Cardiac septum (tissue), 1 donor: Measurements from ENCODE around the gene SLC34A1. TPM values are rescaled to one million over a fixed set of nuclear protein-coding genes. Genes with fewer than 3 reads are reported as not detected.
A peak's percentile ranks its signal among the peaks of the same experiment; 100 is the strongest.
"Not testable (repeated sequence)": the region's sequence is repeated elsewhere in the genome, so short reads cannot be mapped to it uniquely, and the experiment has no call there.

Experiments
- DNase-seq: peaks from one replicate; pipeline ENCODE4 v3.0.0-alpha.2; 2020; ENCODE audit warnings: low spot score
- intact Hi-C: fragments of 100-400 bp; cut with DNase I; formaldehyde crosslinking; loops from one replicate; pipeline ENCODE4 v1.14.0; 2022
- total RNA-seq: library from RNA; stranded (reverse); fragmentation: NEBNext Ultra II Directional; extraction: Animal tissue kit (Norgen Biotek cat#: 25700); gene quantifications from one replicate; pipeline ENCODE4 v1.2.1, GENCODE V29; 2021
- donor health status: DM: no; HTN: no; CAD: no.

Gene SLC34A1
- total RNA-seq, 1 donor from 2014 or later, result not detected

- DNase-seq, result no peak
- intact Hi-C loops, result loop anchor here (5.0 kb wide), 1 partner anchor 50 kb away; no protein-coding TSS in a partner anchor
These were observed 16.8 kb upstream of the SLC34A1 start for GRCh38 chr5:177367323-177367848.

- no peak for DNase-seq
These were observed 16.0 kb upstream of the SLC34A1 start for GRCh38 chr5:177367981-177368868.

DNA sequence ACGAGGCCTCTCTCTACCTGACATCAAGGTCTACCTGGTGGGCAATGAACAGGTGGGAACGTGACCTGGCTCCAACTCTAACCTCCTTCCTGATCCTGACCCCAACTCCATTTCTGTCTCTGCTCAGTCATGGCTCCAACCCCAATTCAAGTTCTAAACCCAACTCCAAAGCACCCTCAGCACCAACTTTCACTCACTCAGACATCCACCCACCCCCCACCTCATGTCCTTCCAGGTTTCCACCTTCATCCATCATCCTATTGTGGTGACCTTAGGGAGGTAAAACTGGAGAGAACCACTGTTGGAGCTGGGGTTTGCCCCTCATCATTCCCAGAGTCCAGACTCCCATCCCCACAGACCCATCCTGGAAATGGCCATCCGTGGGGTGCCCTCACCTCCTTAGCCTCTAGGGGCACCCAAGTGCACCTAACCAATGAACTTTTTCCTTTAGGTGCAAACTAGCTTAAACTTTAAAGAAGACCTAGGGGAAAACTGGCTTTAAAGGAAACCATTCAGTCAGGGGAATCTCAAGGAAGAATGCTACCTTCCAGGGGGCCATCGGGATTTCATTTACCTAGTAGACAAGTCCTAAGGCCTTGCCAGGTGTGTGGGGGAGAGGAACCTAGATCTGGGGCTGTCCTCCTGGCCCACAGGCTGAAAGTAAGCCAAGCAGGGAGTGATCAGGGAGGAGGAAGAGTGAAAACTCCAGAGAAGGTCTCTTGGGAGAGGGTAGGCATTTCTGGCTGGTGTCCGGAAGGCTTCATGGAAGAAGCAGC is 15.2 kb upstream of the SLC34A1 start:
- intact Hi-C loops, result loop anchor here (5.0 kb wide), 1 partner anchor 52 kb away; no protein-coding TSS in a partner anchor
- no peak for DNase-seq

More at GRCh38 chr5:177367981-177368868, 16.0 kb upstream of the SLC34A1 start:
- intact Hi-C loops, result loop anchor here (5.0 kb wide), 1 partner anchor 51 kb away; no protein-coding TSS in a partner anchor

DNA sequence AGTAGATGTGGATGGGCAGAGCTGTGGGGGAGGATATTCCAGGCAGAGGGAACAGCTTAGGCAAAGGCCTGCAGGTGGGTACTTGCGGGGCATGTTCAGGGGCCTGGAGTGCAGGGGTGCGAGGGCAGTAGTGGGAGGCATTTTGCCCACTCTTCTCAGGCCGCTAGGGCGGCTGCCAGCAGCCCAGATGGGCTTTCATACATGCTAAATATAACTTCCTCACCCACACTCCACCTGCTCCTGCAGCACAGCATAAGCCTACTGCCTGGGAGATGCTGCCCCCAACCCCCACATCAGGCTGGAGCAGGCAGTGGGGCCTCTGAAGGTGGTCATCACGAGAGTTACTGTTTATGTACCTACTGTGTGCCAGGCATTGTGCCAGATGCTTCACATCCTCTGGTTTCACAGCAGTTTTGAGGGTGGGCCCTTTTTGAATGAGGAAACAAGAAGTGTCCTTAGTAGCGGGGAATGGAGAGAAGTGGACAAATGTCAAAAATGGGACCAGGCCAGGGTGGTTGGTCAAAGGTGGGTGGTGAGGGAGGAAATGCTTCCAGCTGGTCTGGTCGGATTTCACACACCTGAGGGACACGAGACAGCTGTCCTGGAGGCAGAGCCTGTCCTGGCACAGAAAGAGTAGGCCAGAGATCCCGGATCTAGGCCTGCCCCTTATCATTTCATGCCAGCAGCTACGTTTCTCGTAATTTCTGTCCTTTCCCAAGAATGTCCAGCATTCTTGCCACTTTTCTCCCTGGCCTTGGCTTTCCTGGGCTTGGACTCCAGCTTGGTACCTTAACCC is 14.4 kb upstream of the SLC34A1 start:
- DNase-seq, result no peak
- intact Hi-C loops, result loop anchor here (5.0 kb wide), 1 partner anchor 53 kb away; no protein-coding TSS in a partner anchor

- DNase-seq, result peak; percentile 85
- intact Hi-C loops, result no loop called here
These were observed 13.6 kb upstream of the SLC34A1 start for GRCh38 chr5:177370488-177371119.

GRCh38 chr5:177371120-177372033 is 12.9 kb upstream of the SLC34A1 start:
- intact Hi-C loops, result no loop called here
- no peak for DNase-seq

DNA sequence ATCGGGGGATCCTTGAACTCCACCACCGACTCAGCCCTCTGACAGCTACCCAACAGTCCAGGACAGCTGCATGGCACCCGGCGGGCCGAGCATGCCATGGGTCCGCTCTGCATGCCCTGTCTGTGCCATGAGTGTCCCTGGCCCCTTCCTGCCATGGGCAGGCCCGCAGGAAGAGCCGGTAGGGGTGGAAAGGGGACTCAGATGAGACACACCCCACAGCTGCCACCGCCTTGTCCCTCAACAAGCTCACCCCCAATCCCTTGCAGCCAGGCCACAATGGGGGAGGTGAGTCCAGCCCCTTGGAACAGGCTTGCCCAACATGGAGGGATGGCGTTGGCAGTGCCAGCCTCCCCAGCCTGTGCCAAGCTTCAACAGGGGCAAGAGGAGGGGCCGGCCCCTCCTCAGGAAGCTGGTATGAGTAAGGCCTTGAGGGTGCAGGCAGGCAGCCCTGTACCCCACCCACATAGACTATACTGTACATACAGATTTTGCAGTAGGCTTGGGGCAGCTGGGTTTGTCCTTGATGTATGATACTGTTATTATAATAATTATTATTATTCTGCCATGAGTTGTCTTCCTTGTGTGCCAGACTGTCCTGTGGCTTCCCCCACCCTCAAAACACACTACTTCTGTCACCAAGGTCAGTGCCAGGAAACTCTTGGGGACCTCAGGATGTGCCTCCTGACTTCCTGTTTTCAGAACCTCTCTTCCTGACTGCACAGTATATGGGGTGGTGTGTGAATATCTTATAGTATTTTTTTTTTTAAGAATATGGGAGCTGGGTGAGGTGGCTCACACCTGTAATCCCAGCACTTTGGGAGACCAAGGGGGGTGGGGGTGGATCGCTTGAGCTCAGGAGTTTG is 12.0 kb upstream of the SLC34A1 start:
- intact Hi-C loops, result no loop called here
- DNase-seq, result no peak

DNA sequence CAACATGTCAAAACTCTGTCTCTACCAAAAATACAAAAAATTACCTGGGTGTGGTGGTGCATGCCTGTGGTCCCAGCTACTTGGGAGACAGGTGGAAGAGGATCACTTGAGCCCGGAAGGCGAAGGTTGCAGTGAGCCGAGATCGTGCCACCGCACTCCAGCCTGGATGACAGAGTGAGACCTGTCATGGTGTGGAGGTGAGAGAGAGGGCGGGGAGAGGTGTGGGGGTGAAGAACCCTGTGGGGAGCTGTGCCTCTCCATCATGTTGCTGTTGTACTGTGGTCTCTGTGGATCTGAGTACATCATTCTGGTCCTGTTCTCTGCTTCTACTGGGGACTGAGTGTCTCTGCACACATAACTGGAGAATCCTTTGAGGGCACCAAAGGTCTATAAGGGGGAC is 11.3 kb upstream of the SLC34A1 start:
- no peak for DNase-seq
- intact Hi-C loops, result no loop called here

DNA sequence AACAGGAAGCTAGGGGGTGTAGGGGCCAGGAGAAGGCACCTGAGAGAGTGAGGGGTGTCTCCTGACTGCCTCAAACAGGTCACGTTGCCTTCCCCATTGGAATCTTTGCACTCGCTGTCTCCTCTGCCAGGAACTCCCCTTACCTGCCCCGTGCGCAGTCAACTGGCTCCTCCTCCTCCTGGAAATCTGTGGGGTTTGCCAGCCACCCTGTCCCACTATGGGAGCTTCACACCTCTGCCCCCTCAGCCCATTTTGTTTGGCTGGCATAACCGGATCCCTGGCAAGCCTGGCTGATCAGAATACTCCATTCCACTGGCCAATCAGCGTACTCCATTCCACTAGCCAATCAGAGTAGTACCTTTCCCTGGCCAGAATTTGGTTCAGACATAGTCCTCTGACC is 10.4 kb upstream of the SLC34A1 start:
- no peak for DNase-seq
- intact Hi-C loops, result no loop called here

DNA sequence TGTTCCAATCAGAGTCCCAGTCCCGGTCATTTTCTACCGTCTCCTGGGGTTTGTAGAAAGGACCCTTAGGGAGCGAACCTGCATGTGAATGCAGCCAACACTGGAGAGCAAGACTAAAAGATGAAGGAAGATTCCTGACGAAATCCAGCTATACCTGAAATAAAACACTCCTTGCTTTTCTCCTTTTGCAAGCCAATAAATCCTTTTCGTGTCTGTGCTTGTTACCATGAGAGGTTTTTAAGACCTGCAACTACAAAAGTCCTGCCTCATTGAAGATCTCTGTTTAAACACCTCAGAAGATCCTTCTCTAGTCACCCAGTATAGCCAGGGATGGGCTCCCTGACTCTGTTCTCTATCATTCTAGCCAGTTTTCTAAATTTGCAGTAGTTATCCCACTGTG is 10.0 kb upstream of the SLC34A1 start:
- intact Hi-C loops, result no loop called here

GRCh38 chr5:177375516-177375915 is 8.7 kb upstream of the SLC34A1 start:
- intact Hi-C loops, result not testable (repeated sequence)

More for the DNA sequence above, 10.0 kb upstream of the SLC34A1 start:
- DNase-seq, result no peak

DNA sequence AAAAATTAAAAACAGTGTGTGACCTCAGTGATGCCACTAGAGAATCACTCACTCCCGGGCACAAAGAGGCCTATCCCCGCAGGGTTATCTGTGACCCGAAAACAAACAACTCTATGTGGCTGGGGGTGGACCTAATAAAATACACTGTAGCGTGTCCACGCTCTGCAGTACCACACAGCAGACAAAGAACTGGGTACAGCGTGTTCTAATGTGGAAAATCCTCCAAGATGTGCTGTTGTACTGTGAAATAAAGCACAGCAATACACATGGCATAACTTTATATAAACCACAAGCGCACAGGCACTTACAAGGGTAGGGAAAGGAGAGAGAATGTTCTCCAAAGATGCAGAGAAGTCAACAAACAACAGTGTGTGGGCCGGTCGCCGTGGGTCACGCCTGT is 8.1 kb upstream of the SLC34A1 start:
- DNase-seq, result no peak
- intact Hi-C loops, result no loop called here

More at GRCh38 chr5:177375516-177375915, 8.7 kb upstream of the SLC34A1 start:
- not testable (repeated sequence) for DNase-seq

DNA sequence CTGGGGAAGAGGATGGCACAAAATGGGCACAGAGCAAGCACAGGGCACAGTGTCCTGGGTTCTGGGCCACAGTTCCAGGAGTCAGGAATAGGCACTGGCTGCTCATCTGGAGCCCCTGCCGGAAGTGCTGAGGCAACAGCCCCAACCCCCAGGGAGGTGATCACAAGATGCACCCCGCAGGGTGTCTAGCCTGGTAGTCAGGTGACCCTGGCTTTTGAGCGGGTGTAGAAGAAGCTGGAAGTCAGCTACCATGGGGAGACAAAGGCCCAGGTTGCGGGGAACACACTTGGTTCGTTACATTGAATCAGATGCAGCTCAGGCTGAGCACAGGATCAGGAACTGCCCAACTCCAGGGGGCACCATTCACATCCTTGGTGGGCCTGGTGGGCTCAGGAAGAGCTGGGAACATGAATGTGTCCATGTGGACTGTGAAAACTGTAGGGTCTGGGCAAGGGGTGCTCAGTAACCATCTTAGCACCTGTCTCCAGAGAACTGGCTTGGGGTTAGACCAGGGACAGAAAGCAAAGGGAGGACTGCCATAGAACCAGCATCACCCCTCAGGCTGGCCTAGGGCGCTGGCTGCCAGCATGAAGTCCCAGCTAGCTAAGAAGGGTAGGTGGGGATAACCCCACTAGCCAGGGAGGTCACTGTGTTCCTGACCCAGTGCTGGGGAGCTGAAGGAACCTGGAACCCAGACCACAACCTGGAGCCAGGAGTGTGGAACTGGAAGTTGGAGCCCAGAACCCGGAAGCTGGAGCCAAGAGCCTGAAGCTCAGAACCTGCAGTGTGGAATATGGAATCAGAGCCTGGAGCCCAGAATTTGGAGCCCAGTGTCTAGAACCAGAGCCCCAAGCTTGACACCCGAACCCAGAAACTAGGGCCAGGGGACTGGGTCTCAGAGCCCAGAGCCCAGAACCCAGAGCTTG is 6.1 kb upstream of the SLC34A1 start:
- DNase-seq, result no peak
- intact Hi-C loops, result no loop called here

GRCh38 chr5:177378884-177379883 is 5.0 kb upstream of the SLC34A1 start:
- DNase-seq, result no peak
- intact Hi-C loops, result no loop called here

GRCh38 chr5:177380805-177381126 is 3.5 kb upstream of the SLC34A1 start:
- intact Hi-C loops, result no loop called here
- DNase-seq, result no peak
